Measurements from ENCODE around the gene CAMKK2.

The CAMKK2 gene

GRCh38 chr12:121277374-121277759 lies 19.1 kb downstream of the CAMKK2 start:
- TF ChIP-seq, protein P1, sequence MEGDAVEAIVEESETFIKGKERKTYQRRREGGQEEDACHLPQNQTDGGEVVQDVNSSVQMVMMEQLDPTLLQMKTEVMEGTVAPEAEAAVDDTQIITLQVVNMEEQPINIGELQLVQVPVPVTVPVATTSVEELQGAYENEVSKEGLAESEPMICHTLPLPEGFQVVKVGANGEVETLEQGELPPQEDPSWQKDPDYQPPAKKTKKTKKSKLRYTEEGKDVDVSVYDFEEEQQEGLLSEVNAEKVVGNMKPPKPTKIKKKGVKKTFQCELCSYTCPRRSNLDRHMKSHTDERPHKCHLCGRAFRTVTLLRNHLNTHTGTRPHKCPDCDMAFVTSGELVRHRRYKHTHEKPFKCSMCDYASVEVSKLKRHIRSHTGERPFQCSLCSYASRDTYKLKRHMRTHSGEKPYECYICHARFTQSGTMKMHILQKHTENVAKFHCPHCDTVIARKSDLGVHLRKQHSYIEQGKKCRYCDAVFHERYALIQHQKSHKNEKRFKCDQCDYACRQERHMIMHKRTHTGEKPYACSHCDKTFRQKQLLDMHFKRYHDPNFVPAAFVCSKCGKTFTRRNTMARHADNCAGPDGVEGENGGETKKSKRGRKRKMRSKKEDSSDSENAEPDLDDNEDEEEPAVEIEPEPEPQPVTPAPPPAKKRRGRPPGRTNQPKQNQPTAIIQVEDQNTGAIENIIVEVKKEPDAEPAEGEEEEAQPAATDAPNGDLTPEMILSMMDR (IDR thresholded peaks at IDR 0.05; ENCODE audit: extremely low read depth, missing control alignments) = no peak

GRCh38 chr12:121274036-121274763 lies 22.3 kb downstream of the CAMKK2 start:
- DNase-seq (ENCODE audit: low spot score) = no peak
- TF ChIP-seq, protein P1 (IDR thresholded peaks at IDR 0.05; ENCODE audit: extremely low read depth, missing control alignments) = no peak

More at GRCh38 chr12:121277374-121277759, 19.1 kb downstream of the CAMKK2 start:
- no peak for DNase-seq (ENCODE audit: low spot score)

DNA sequence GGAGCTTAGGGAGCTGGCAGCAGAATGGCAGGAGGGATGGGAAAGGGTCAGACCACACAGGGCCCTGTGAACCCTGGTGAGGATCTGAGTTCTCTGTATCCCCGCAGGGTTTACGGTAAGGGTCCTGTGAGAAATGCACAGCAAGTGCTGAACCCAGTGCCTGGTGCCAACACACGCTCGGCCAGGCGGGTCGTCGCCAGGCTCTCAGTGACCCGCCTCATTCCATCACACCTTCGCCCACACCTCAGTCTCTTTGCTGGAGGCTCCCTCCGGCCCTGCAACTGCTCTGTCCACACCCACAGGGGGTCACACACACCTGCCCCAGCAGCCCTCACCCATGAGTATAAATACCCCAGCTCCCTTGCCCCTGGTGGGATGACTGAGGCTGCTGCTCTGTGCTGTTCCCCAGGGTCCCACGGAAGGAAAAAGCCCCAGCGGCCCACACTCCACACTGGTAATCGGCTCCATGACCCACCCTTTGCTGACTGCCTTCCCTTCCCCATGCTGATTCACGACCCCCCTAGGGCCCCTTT lies 23.1 kb downstream of the CAMKK2 start:
- TF ChIP-seq, protein P1 (IDR thresholded peaks at IDR 0.05; ENCODE audit: extremely low read depth, missing control alignments) = no peak
- DNase-seq (ENCODE audit: low spot score) = no peak

DNA sequence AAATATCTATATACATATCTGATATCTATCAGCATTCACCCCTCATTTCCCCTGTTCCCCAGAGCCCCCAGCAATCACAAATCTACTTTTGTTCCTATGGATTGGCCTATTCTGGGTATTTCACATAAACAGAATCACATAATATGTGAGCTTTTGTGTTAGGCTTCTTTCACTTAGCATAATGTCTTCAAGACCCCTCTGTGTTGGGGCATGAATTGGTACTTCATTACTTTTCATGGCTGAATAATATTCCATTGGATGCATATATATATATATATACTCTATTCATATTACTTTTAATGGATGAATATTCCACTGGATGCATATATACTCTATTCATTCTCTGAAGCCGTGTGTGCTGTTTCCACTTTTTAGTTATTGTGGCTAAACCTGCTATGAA lies 28.7 kb downstream of the CAMKK2 start:
- TF ChIP-seq, protein P1 (IDR thresholded peaks at IDR 0.05; ENCODE audit: extremely low read depth, missing control alignments) = no peak

DNA sequence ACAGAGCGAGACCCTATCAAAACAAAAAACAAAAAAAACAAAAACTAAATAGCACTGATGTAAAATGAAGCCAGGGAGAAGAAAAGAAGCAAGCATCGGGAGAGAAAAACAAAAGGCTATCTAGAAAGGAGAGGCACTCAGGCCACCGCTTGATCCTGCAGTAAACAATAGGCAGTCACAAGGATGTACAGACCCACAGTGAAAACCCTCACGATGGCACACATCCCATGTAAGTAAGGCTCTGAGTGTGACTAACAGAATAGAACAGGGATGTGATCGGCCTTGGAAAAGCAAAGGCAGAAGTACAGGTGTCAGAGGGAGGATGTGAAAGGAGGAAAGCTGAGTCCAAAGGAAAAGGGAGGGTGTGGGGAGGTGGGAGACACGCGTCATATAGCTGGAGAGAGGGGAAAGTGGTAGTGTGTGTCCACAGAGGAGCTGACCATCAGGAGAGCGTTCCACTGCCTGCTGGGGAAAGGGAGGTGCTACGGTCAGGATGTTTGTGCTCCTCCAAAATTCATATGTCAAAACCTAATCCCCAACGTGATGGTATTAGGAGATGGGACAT lies 31.5 kb downstream of the CAMKK2 start:
- TF ChIP-seq, protein P1 (IDR thresholded peaks at IDR 0.05; ENCODE audit: extremely low read depth, missing control alignments) = no peak
- no peak for DNase-seq (ENCODE audit: low spot score)

More for the DNA sequence above, 28.7 kb downstream of the CAMKK2 start:
- DNase-seq (ENCODE audit: low spot score) = no peak

DNA sequence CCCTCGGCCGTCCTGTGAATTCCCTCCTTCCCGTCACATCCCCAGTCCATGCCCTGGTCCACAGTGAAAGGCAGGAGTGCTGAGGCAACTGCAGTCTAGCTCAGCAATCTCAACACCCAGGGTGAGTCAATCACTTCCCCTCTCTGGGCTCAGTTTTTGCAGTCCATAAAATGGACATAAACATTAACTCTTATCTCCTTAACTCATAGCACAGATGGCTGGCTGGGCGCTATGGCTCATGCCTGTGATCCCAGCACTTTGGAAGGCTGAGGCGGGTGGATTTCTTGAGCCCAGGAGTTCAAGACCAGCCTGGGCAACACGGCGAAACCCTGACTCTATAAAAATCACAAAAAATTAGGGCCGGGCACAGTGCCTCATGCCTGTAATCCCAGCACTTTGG lies 32.4 kb downstream of the CAMKK2 start:
- TF ChIP-seq, protein P1 (IDR thresholded peaks at IDR 0.05; ENCODE audit: extremely low read depth, missing control alignments) = no peak
- DNase-seq (ENCODE audit: low spot score) = no peak

GRCh38 chr12:121263206-121263935 lies 33.1 kb downstream of the CAMKK2 start:
- TF ChIP-seq, protein P1 (IDR thresholded peaks at IDR 0.05; ENCODE audit: extremely low read depth, missing control alignments) = no peak
- no peak for DNase-seq (ENCODE audit: low spot score)
